ENCODE measurements around the gene EXOC4. TPM values are rescaled to one million over a fixed set of nuclear protein-coding genes. Genes with fewer than 3 reads are reported as not detected.

Gene EXOC4
- total and polyA plus RNA-seq, 2 donors (not counting 3 experiments of a cell fraction or from before 2014, with no cell fraction given) = 20.3 to 73.1 TPM

- POLR2A ChIA-PET = no interaction called here
- CTCF ChIA-PET = no interaction called here
- no peaks in the 10 kb centered on the region for H3K4me1 ChIP-seq (ENCODE audit: control insufficient read depth, extremely low read depth, insufficient read depth, low read length)
- intact Hi-C loops (cut with micrococcal nuclease) = no loop called here
- H2AFZ ChIP-seq (ENCODE audit: low read depth, low read length) = no peak overlapping the region
- H3K27me3 ChIP-seq (ENCODE audit: control insufficient read depth in 2 of 2, insufficient read depth in 2 of 2, low read length in 2 of 2) = no peaks in the 10 kb centered on the region
- no peaks in the 10 kb centered on the region for H3K79me2 ChIP-seq (ENCODE audit: control insufficient read depth, insufficient read depth, low read length)
- DNase-seq (ENCODE audit: low read depth, low spot score) = no peak
- no peak overlapping the region for H3K9ac ChIP-seq (replicated peaks; ENCODE audit: extremely low read depth, insufficient read depth, low read length)
- no peak for TF ChIP-seq MAX (IDR thresholded peaks at IDR 0.05; ENCODE audit: insufficient read depth, insufficient read length)
- TF ChIP-seq MYC (IDR thresholded peaks at IDR 0.05; ENCODE audit: low read depth, low read length) = no peak
- no peak for TF ChIP-seq POLR2AphosphoS5 (IDR thresholded peaks at IDR 0.05; ENCODE audit: insufficient read depth, low read depth, low read length)
- TF ChIP-seq JUN (IDR thresholded peaks at IDR 0.05; ENCODE audit: borderline replicate concordance, insufficient read depth, insufficient read length, low read depth) = no peak
- no peak for TF ChIP-seq EZH2 (IDR thresholded peaks at IDR 0.05; ENCODE audit: borderline replicate concordance, low read depth, low read length, severe bottlenecking)
- TF ChIP-seq, protein P1, sequence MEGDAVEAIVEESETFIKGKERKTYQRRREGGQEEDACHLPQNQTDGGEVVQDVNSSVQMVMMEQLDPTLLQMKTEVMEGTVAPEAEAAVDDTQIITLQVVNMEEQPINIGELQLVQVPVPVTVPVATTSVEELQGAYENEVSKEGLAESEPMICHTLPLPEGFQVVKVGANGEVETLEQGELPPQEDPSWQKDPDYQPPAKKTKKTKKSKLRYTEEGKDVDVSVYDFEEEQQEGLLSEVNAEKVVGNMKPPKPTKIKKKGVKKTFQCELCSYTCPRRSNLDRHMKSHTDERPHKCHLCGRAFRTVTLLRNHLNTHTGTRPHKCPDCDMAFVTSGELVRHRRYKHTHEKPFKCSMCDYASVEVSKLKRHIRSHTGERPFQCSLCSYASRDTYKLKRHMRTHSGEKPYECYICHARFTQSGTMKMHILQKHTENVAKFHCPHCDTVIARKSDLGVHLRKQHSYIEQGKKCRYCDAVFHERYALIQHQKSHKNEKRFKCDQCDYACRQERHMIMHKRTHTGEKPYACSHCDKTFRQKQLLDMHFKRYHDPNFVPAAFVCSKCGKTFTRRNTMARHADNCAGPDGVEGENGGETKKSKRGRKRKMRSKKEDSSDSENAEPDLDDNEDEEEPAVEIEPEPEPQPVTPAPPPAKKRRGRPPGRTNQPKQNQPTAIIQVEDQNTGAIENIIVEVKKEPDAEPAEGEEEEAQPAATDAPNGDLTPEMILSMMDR (IDR thresholded peaks at IDR 0.05; ENCODE audit: extremely low read depth in 1 of 2, insufficient read depth in 1 of 2, low read depth in 1 of 2, low read length in 2 of 2) = no peak
- TF ChIP-seq POLR2A (IDR thresholded peaks at IDR 0.05; ENCODE audit: low read depth, low read length) = no peak
- no peak for TF ChIP-seq GATA2 (IDR thresholded peaks at IDR 0.05; ENCODE audit: insufficient read depth, insufficient read length, low read depth, low read length)
- no peak for TF ChIP-seq FOS (IDR thresholded peaks at IDR 0.05; ENCODE audit: borderline replicate concordance, insufficient read depth, low read length)
- no peaks in the 10 kb centered on the region for H3K36me3 ChIP-seq (ENCODE audit: control insufficient read depth in 2 of 2, extremely low read depth in 1 of 2, insufficient read depth in 2 of 2, low read length in 2 of 2)
- dilution Hi-C loops (cut with MboI; ENCODE audit: extremely low pct_ligation_motif_present, low sequenced_read_pairs) = no loop called here
- H3K27ac ChIP-seq (ENCODE audit: insufficient read depth, low read depth, low read length) = no peak overlapping the region
- no peaks in the 10 kb centered on the region for H4K20me1 ChIP-seq (replicated peaks; ENCODE audit: control insufficient read depth, extremely low read depth, insufficient read depth, low read length)
- no peaks in the 10 kb centered on the region for H3K9me1 ChIP-seq (replicated peaks; ENCODE audit: control insufficient read depth, extremely low read depth, insufficient read depth, low read length)
- no peak overlapping the region for H3K4me2 ChIP-seq (ENCODE audit: insufficient read depth, low read length)
- no TSS peak for BruUV-seq (replicated peaks)
- no peak overlapping the region for H3K4me3 ChIP-seq (replicated peaks in 1 of 3; ENCODE audit: insufficient read depth in 1 of 3, low read depth in 1 of 3, low read length in 3 of 3)
- H3K9me3 ChIP-seq (replicated peaks; ENCODE audit: control insufficient read depth, insufficient read depth, low read length) = no peaks in the 10 kb centered on the region
- FAIRE-seq = no peak
Measured at GRCh38 chr7:133696056-133696455, 443.2 kb downstream of the EXOC4 start.
